Testis (tissue), 2 donors: Measurements from ENCODE around the gene ARV1.

ENCODE experiments used
- POLR2A ChIP-seq: fragments of 450-650 bp; IDR thresholded peaks from one replicate; pipeline ENCODE4 v1.6.1; 2017; ENCODE audit warnings: antibody characterized with exemption, mild to moderate bottlenecking, moderate library complexity
- TF ChIP-seq, protein P1 (sequence below), 3 experiments: fragments of 450-650 bp in 2 of 3; fragments of 200-600 bp in 1 of 3; sonication (generic) in 1 of 3; IDR thresholded peaks; one replicate each; pipeline ENCODE4 v1.5.1; 2016 to 2019; ENCODE audit warnings: antibody characterized with exemption in 3 of 3, mild to moderate bottlenecking in 2 of 3, moderate library complexity in 1 of 3

DNA sequence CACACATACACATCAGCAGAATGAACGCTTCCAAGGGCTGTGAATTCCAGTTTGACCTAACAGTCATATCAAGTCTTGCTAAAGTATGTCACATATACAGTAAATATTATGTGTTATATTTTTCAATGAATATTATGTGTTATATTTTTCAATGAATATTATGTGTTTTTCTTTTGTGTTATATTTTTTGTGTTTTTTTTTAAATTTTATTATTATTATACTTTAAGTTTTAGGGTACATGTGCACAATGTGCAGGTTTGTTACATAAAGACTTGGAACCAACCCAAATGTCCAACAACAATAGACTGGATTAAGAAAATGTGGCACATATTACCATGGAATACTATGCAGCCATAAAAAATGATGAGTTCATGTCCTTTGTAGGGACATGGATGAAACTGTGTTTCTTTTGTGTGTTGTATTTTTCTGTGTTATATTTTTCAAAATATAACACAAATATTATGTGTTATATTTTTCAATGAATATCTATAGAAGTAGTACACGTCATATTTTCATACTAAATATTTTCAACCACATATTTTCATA lies 35.8 kb upstream of the ARV1 start:
- TF ChIP-seq, protein P1, sequence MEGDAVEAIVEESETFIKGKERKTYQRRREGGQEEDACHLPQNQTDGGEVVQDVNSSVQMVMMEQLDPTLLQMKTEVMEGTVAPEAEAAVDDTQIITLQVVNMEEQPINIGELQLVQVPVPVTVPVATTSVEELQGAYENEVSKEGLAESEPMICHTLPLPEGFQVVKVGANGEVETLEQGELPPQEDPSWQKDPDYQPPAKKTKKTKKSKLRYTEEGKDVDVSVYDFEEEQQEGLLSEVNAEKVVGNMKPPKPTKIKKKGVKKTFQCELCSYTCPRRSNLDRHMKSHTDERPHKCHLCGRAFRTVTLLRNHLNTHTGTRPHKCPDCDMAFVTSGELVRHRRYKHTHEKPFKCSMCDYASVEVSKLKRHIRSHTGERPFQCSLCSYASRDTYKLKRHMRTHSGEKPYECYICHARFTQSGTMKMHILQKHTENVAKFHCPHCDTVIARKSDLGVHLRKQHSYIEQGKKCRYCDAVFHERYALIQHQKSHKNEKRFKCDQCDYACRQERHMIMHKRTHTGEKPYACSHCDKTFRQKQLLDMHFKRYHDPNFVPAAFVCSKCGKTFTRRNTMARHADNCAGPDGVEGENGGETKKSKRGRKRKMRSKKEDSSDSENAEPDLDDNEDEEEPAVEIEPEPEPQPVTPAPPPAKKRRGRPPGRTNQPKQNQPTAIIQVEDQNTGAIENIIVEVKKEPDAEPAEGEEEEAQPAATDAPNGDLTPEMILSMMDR (IDR thresholded peaks at IDR 0.05): no peak
- no peak for TF ChIP-seq POLR2A
